IPS-15b (cell line): Measurements from ENCODE around the gene ARHGAP28.

Experiments
- H3K27me3 ChIP-seq: one replicate; pipeline ENCODE4 v1.6.1; 2013; ENCODE audit warnings: low read length; ENCODE audit not compliant: control insufficient read depth, insufficient read depth
- H3K36me3 ChIP-seq: one replicate; pipeline ENCODE4 v1.6.1; 2013; ENCODE audit warnings: low read length; ENCODE audit not compliant: control insufficient read depth, insufficient read depth
- H3K4me1 ChIP-seq: one replicate; pipeline ENCODE4 v1.6.1; 2013; ENCODE audit warnings: mild to moderate bottlenecking, low read length; ENCODE audit not compliant: control insufficient read depth, insufficient read depth
- H3K4me3 ChIP-seq: one replicate; pipeline ENCODE4 v1.5.1; 2013; ENCODE audit warnings: low read depth, low read length
- H3K9ac ChIP-seq: one replicate; pipeline ENCODE4 v1.6.1; 2013; ENCODE audit warnings: low read depth, mild to moderate bottlenecking, low read length
- H3K9me3 ChIP-seq: one replicate; pipeline ENCODE4 v1.6.1; 2013; ENCODE audit warnings: mild to moderate bottlenecking, low read length; ENCODE audit not compliant: control insufficient read depth, insufficient read depth

ARHGAP28 gene

DNA sequence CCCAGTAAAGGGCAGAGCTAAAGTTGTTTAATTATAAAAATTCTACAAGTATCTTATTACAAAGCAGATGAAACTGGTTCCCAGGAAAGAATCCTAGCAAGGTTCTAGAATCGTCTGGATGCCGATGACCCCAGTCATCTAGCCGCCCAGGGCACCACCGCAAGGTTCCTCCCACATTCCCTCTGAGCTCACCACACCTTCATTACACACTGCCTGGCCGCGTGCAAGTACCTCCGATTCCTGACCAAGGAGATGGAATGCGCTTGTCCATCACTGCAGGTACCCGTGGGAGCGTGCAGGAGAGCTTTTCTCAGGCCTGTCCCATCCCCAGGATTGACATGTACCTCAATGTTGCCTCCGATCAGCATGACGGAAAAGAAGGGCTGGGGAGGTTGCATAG is 229.6 kb downstream of the ARHGAP28 start:
- H3K36me3 ChIP-seq: peaks cover 2% of the 10 kb centered on the region
- H3K27me3 ChIP-seq: no peaks in the 10 kb centered on the region
- no peak overlapping the region for H3K4me3 ChIP-seq
- H3K4me1 ChIP-seq: no peaks in the 10 kb centered on the region
- no peak overlapping the region for H3K9ac ChIP-seq
- H3K9me3 ChIP-seq: no peaks in the 10 kb centered on the region

DNA sequence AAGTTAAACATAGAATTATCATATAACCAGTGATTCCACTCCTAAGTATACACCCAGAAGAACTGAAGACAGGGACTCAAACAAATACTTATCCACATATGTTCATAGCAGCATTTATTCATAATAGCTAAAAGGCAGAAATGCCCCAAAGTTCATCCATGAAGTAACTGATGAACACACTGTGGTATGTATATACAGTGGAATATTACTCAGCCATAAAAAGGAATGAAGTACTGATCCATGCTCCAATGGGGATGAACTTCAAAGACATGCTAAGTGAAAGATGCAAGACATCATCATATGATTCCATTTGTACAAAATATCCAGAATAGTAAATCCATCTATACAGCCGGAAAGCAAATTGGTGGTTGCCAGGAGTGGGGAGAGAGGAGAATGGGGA is 230.6 kb downstream of the ARHGAP28 start:
- H3K4me3 ChIP-seq: no peak overlapping the region
- H3K4me1 ChIP-seq: no peaks in the 10 kb centered on the region
- no peaks in the 10 kb centered on the region for H3K27me3 ChIP-seq
- H3K36me3 ChIP-seq: peaks cover 2% of the 10 kb centered on the region
- no peak overlapping the region for H3K9ac ChIP-seq
- no peaks in the 10 kb centered on the region for H3K9me3 ChIP-seq

DNA sequence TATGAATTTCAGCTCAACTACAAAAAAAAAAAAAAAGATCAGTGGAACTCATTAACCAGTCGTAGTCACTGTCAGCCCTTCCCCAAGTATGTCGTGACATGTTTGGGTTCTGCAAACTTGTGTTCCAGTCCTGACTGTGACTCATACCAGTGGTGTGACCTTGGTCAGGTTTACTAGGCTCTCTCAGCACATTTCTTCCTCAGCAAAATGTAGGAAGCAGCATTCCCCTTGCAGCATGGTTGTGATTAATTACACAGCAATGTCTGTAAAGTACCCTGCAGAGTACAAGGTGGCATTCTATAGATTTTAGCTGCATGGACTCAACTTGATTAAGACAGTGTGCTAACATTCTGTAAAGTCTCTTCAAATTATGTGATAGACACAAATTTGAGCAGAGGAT is 231.1 kb downstream of the ARHGAP28 start:
- Histone ChIP-seq H3K9me3 (no peaks in the 10 kb centered on the region), H3K9ac (no peak overlapping the region), H3K4me3 (no peak overlapping the region), H3K36me3 (peaks cover 2% of the 10 kb centered on the region), H3K27me3 (no peaks in the 10 kb centered on the region), H3K4me1 (no peaks in the 10 kb centered on the region)

DNA sequence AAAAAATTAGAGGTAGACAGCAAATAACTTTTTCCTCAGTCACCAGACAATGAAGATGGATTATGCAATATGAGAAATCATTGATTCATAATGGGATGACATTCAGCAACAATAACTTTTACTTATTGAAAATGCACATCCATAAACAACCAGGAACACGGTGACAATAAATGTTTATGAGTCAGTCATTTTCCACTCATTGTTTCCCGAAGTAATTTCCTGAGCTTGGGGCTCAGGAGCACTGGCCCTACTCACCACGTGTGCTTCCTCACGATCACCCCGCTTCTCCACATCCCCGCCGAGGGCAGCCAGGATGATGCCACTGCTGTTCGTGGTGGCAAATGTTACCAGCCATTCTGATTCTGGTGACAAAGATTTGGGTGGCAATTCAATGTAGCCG is 231.8 kb downstream of the ARHGAP28 start:
- no peaks in the 10 kb centered on the region for H3K4me1 ChIP-seq
- H3K4me3 ChIP-seq: no peak overlapping the region
- no peak overlapping the region for H3K9ac ChIP-seq
- no peaks in the 10 kb centered on the region for H3K27me3 ChIP-seq
- H3K9me3 ChIP-seq: no peaks in the 10 kb centered on the region
- H3K36me3 ChIP-seq: peaks cover 2% of the 10 kb centered on the region

DNA sequence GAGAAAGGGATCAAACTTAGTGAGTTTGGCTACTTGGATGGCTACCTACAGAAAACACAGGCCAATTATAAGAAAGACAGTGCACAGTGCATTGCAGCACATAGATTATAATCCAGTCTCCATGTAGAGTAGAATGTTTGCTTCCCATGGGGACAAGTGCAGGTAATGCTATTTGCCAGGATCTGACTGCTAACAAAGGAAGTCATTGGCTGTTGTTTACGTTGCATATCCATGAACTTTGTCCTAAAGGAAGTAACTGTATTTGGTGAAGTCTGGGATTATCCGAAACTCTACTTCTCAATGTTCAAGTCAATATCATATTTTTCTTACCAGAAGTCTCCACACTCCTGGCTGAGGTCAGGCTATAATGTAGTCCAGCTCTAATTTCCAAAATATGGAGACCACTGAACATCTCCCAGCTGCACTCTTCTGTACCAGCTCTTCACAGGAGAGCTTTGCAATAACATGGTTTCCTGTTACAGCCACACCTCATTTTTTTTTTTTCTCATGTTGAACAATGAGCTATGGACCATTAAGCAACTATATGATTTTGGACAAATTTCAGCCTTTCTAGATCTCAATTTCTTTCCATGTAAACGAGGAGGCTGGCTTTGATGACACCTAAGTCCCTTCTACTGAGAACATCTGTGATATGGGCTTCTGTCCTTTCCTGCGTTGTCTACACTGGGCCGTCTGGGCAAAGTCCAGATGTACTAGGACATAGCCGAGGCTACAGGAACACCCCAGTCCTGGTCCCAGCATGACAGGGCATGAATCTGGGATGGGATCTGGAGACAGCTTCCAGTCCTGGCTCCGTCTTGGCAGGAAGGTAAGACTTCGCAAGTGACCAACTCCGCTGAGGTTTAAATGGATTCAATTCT is 233.3 kb downstream of the ARHGAP28 start:
- no peaks in the 10 kb centered on the region for H3K4me1 ChIP-seq
- H3K9me3 ChIP-seq: no peaks in the 10 kb centered on the region
- no peak overlapping the region for H3K4me3 ChIP-seq
- H3K27me3 ChIP-seq: no peaks in the 10 kb centered on the region
- no peaks in the 10 kb centered on the region for H3K36me3 ChIP-seq
- H3K9ac ChIP-seq: no peak overlapping the region

DNA sequence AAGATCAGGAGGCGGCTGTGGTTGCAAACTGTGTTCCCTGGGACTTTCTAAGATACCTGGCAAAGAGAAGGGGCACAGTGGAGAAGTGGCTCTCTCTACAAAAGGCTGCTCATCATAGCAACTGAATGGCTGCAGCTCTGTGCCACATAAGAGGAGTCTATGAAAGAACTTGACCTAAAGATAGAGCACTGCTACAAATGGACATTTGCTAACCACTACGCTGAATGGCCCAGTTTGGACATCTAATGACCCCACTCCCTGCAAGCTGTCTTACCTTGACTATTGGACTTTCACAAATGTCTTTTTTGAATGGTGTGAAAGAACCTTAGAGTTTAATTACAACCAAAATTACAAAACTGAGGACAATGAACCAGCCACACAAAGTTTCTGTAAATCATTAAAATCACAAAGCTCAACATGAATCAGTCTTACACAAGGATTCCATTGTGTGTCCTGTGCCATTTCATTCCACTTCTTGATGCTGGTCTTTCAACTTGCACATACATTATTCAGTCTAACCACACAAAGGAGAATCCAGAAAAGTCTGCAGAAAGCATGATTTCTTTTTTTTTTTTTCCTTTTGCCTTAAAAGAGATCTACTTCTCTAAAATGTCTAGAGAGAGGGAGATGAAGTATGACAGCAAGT is 234.1 kb downstream of the ARHGAP28 start:
- Histone ChIP-seq H3K9me3 (no peaks in the 10 kb centered on the region), H3K4me1 (no peaks in the 10 kb centered on the region), H3K4me3 (no peak overlapping the region), H3K36me3 (no peaks in the 10 kb centered on the region), H3K27me3 (no peaks in the 10 kb centered on the region), H3K9ac (no peak overlapping the region)
